ENCODE measurements around the gene H1-8.

DNA sequence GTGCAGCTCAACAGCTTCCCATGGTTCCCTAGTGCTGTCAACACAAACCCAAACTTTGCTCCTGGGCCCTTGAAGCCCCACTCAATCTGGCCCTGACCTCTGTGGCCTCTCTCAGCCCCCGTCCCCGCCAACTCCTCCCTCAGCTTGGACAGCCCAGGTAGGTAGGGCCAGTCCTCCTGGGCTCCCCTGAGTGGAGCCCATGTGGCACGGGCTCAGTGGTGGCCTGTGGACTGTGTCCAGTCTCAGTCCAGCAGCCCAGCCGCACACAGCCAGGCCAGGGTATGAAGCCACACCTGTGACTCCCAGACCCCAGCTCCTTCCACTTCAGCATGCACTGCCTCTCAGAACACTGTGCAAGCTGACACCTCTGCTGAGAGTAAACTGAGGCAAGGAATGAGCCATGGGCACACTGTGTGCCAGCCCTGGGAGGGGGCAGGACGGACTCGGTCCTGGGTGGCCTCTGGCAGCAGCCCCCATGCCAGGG lies 52.0 kb downstream of the H1-8 start:
- TF ChIP-seq CTCF (IDR thresholded peaks at IDR 0.05): no peak
- TF ChIP-seq POLR2A (IDR thresholded peaks at IDR 0.05): no peak

Measured in heart left ventricle (tissue), 13 donors.